Sigmoid colon (tissue), 4 donors: ENCODE measurements around the gene DIS3L2.

Source experiments
- CTCF ChIP-seq, 4 experiments: fragments of 450-650 bp in 3 of 4; fragments of 200-600 bp in 1 of 4; IDR thresholded peaks; one replicate each; pipeline ENCODE4 v1.5.1; 2016 to 2019; ENCODE audit warnings: antibody characterized with exemption in 4 of 4, mild to moderate bottlenecking in 3 of 4, moderate library complexity in 2 of 4
- EP300 ChIP-seq, 4 donors: sonication (generic); formaldehyde crosslinking; IDR thresholded peaks; one replicate each; pipeline ENCODE4 v1.6.1; 2017; ENCODE audit warnings: antibody characterized with exemption in 4 of 4
- POLR2A ChIP-seq, 2 donors: fragments of 450-650 bp; IDR thresholded peaks; one replicate each; pipeline ENCODE4 v1.6.1; 2016; ENCODE audit warnings: antibody characterized with exemption in 2 of 2, mild to moderate bottlenecking in 2 of 2, moderate library complexity in 2 of 2
- POLR2AphosphoS5 ChIP-seq, 4 donors: sonication (generic); formaldehyde crosslinking; IDR thresholded peaks; one replicate each; pipeline ENCODE4 v1.6.1; 2017; ENCODE audit warnings: antibody characterized with exemption in 4 of 4

- no peak for TF ChIP-seq CTCF (IDR thresholded peaks at IDR 0.05)
- no peak for TF ChIP-seq POLR2A (IDR thresholded peaks at IDR 0.05)
- no peak for TF ChIP-seq EP300 (IDR thresholded peaks at IDR 0.05)
- no peak for TF ChIP-seq POLR2AphosphoS5 (IDR thresholded peaks at IDR 0.05)
Measured at GRCh38 chr2:232308986-232309385, 347.5 kb downstream of the DIS3L2 start.
